Activated CD4-positive, alpha-beta T cell treated with anti-CD3 and anti-CD28 coated beads, Interleukin-10, Interleukin-2, amounts not matched to agents 100 ng/mL and 50 ng/mL, durations not matched to agents 16 hours and 8 hours (primary cell): ENCODE results near the gene TEX54.
"Not testable (repeated sequence)": the region's sequence is repeated elsewhere in the genome, so short reads cannot be mapped to it uniquely, and the experiment has no call there.

Source experiments
- DNase-seq: peaks from one replicate; pipeline ENCODE4 v3.0.0-alpha.2; 2020

TEX54 gene

GRCh38 chr11:62854825-62855570, 22.4 kb upstream of the TEX54 start:
- peak; percentile 54 for DNase-seq

GRCh38 chr11:62854013-62854824, 21.6 kb upstream of the TEX54 start:
- DNase-seq = peak; percentile 54

- DNase-seq = peak; percentile 52
These were observed 20.8 kb upstream of the TEX54 start for GRCh38 chr11:62853279-62853965.

GRCh38 chr11:62852523-62853188, 20.0 kb upstream of the TEX54 start:
- DNase-seq = peak; percentile 15

GRCh38 chr11:62851807-62852522, 19.3 kb upstream of the TEX54 start:
- DNase-seq = no peak

- peak; percentile 68 for DNase-seq
These were observed 18.5 kb upstream of the TEX54 start for GRCh38 chr11:62850911-62851806.

- no peak for DNase-seq
These were observed 15.2 kb upstream of the TEX54 start for GRCh38 chr11:62847767-62848314.

- DNase-seq = no peak
These were observed 13.5 kb upstream of the TEX54 start for GRCh38 chr11:62846177-62846576.

- DNase-seq = no peak
These were observed 11.5 kb upstream of the TEX54 start for GRCh38 chr11:62844154-62844553.

- no peak for DNase-seq
These were observed 10.8 kb upstream of the TEX54 start for GRCh38 chr11:62843466-62843865.

GRCh38 chr11:62842891-62843290, 10.2 kb upstream of the TEX54 start:
- not testable (repeated sequence) for DNase-seq

GRCh38 chr11:62842171-62842741, 9.6 kb upstream of the TEX54 start:
- DNase-seq = peak; percentile 61

- DNase-seq = peak; percentile 98
These were observed 8.9 kb upstream of the TEX54 start for GRCh38 chr11:62841361-62842170.

GRCh38 chr11:62840721-62841360, 8.2 kb upstream of the TEX54 start:
- DNase-seq = not testable (repeated sequence)

GRCh38 chr11:62839050-62839945, 6.7 kb upstream of the TEX54 start, which contains the start of gene WDR74:
TSS of gene WDR74 (minus strand) at chr11:62839590. CDS start at chr11:62839570, 20 bp downstream.
- DNase-seq = peak; percentile 97

GRCh38 chr11:62835336-62835735, 2.7 kb upstream of the TEX54 start:
- no peak for DNase-seq

- peak; percentile 99 for DNase-seq
These were observed 913 bp downstream of the TEX54 start, which contains the start of gene STX5 for GRCh38 chr11:62831520-62832335. TSS of gene STX5 (minus strand) at chr11:62832051. CDS start at chr11:62831243, 808 bp downstream.
